Hypothalamus (tissue), 51 donors: ENCODE data around the gene PCBD2.
"Not testable (repeated sequence)": the region's sequence is repeated elsewhere in the genome, so short reads cannot be mapped to it uniquely, and the experiment has no call there.

Experiments used
- DNase-seq, 51 donors: peaks; one replicate each; lab custom pipeline; 2025; lab: John Stamatoyannopoulos, UW

Gene PCBD2

DNA sequence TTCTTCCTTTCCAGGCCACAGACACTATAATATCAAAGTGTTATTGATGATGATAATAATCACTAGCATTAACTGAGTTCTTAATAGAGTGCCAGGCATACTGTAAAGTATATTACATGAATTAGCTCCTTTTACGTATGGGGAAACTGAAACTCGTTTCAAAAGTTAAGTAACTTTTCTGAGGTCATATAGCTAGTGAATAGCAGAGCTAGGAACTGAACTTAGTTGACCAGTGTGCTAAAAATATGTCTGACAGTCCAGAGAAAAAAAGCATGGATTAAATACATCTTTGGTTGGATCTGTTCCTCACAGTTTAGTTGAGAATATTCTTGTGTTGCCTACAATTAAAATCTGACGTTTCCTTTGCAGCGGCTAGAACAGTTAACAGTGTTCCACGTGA lies 44.4 kb downstream of the PCBD2 start:
- no peak for DNase-seq

- DNase-seq = no peak
Observed at GRCh38 chr5:134957920-134958608, 53.1 kb downstream of the PCBD2 start.

GRCh38 chr5:134958755-134959154 lies 53.8 kb downstream of the PCBD2 start:
- no peak for DNase-seq

- DNase-seq = no peak
Observed at GRCh38 chr5:134963098-134963497, 58.2 kb downstream of the PCBD2 start.

DNA sequence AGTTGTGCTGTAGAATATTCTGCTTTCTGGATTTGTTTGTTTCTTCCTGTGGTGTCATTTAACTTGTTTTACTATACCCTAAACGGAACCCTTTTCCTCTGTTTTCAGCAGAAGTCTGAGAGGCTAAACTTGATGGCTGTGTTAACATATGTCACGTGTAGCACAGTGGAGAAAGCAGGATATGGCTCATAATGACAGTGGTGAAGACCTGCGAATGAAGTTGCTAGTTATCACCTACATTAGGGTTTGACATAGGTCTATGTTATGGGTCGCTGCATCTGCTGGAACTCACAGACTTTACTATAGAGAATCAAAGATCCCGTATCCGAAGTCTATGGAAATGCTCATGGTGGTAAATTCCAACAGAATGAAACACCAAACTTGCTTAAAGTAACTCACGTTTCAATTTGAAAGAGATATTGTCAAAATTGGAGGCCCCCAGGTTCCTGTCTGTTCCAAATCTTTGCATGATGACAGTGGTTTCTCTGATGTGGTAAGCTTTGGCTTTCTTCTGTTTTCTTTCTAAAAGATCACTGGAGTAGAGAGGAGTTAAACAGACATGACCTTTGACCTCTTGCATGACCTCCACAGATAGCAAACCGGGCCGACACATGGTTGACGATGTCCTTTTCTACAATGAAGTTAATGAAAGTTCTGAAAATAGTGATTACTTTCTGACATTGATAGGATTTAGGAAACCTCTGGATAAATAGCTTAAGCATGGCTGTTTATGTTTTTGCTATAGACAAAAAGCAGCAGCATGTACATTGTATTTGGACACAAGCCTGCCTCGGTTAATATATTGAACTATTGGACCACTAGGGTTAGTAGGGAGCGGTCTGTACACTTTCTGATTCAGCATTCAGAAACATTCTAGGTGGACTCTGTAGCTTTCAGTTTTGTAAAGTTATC lies 59.7 kb downstream of the PCBD2 start:
- DNase-seq = no peak

DNA sequence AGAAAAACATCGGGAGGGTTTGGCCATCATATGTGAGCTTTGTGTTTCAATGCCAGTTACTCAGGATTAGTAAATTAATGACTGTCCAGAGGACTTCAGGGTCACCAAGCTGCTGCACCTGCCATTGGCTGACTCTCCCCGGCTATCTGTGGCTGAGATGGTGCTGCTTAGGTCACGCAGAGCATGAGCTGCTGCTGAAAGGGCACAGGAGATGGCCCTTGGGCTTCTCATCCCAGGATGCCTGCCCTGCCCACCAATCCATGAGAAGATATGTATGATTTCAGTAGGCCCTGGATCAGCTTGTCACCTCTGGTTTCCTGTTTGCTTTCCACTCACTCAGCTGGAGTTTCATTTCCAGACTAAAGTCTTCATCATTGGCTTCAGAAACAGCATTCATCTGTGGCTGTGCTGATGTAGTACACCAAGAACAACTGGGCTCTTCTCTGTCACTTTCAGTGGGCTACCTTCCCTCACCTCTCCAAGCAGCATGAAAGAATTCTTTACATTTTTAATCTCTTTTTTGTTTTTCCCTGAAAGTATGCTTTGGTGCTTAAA lies 60.4 kb downstream of the PCBD2 start:
- no peak for DNase-seq

DNA sequence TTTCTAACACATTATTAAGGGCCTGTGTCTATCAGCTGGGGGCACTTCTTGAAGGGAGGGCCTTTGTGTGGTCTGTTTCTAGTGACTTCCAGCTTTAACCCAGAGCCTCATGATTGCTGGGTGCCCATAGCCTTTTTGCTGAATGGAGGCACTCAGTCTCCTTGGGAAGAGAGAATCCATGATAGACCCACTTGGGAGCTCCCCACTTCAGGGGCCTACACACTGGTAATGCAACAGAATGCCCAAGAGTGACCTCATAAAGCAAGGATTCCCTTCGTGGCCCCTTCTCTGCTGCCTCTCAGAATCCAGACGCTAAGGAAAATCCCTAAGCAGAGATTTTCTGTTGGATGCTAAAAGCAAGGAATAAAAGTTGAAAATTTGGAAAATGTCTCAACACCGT lies 62.7 kb downstream of the PCBD2 start, which contains the start of gene CATSPER3:
Gene CATSPER3, plus strand, starts transcription at position 301 of the 400 bp plus-strand sequence. Its CDS starts 85 bp downstream, at position 386.
- no peak for DNase-seq

DNA sequence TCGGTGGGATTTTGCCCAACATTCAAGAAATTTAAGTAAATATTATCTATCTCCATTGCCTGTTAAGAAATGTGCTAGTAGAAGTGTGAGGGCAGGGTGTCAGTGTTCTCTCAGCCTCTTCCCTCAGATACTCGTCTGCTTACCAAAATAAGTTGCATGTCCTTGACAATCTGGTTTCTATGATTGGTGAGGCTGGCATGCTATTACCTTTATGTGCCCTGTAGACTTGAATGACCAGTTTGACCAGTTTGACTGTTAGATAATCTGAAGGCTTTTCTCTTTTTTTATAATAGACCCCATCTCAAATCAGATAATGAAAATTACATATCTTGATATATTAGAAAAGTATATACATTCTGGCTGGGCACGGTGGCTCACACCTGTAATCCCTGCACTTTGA lies 63.1 kb downstream of the PCBD2 start:
- no peak for DNase-seq

- DNase-seq = no peak
Observed at GRCh38 chr5:134969166-134969565, 64.2 kb downstream of the PCBD2 start.

DNA sequence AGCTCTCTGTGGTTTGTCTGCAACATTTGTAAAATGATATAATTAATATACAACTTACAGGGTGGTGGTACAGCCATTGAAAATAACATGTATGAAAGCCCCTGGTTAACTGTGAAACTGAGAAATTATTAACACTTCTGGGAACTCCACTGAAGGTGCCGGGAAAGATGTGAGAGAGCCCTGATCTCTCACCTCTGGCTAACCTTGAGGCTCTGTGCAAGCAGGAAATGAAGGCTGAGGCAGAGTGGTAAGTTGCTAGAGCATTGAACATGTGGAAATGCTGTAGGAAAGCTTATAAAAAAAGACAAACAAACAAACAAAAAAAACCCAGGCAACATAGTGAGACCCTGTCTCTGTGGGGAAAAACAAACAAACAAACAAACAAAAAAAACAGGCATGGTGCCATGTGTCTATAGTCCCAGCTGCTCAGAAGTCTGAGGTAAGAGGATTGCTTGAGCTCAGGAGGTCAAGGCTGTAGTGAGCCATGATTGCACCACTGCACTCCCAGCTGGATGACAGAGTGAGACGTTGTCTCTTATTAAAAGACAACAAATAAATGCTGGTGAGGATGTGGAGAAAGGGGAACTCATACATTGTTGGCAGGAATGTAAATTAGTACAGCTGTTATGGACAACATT lies 70.3 kb downstream of the PCBD2 start:
- no peak for DNase-seq

DNA sequence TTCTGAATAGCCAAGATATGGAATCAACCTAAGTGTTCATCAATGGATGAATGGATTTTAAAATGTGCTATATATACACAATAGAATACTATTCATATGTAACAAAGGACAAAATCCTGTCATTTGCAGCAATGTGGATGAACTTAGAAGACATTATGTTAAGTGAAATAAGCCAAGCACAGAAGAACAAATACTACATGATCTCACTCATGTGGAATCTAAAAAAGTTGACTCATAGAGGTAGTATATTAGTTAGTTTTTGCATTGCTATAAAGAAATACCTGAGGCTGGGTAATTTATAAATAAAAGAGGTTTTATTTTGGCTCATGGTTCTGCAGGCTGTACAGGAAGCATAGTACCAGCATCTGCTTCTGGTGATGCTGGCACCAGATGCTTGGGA lies 70.9 kb downstream of the PCBD2 start:
- no peak for DNase-seq

- no peak for DNase-seq
Observed at GRCh38 chr5:134976841-134977240, 71.9 kb downstream of the PCBD2 start.

DNA sequence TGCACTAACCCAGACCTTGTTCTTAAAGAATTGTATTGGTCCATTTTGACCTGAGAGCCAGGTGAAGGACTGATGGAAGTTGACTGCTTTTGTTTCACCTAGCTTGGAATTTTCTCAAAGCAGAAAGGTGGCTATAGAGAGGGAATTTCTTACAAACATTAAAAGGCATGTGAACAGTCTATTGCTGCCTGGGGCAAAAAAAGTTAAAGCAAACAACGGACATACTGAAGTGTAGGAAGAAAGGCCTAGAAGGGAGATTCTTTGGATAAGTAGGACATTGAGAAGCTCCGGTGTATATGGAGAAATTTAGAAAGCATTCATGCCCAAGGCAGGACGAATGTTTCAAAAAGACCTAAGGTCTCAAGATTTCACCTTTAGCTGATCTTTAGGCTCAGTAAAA lies 74.5 kb downstream of the PCBD2 start:
- no peak for DNase-seq

DNA sequence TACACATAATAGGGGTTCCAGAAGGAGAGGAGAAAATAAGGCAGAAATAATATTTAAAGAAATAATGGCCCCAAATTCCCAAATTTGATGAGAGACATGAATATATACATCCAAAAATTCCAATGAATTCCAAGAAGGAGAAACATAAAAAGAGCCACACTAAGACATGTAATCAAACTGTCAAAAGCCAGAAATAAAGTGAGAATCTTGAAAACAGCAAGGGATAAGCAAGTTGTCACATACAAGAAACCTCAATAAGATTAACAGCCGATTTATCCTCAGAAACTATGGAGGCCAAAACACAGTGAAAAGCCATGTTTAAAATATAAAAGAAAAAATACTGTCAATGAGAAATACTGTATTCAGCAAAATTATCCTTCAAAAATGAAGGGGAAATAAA lies 77.3 kb downstream of the PCBD2 start:
- DNase-seq = no peak

GRCh38 chr5:134989266-134989830 lies 84.4 kb downstream of the PCBD2 start:
- DNase-seq = no peak

- DNase-seq = not testable (repeated sequence)
Observed at GRCh38 chr5:134990183-134990582, 85.3 kb downstream of the PCBD2 start.

DNA sequence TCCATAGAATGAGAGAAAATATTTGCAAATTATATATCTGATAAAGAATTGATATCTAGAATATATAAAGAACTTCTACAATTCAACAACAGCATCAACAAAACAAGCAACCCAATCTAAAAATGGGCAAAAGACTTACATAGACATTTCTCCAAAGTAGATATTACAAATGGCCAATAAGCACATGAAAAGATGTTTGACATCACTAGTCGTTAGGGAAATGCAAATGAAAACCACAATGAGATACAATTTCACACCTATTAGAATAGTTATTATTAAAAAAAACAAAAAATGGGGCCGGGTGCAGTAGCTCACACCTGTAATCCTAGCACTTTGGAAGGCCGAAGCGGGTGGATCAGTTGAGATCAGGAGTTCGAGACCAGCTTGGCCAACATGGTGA lies 87.2 kb downstream of the PCBD2 start:
- DNase-seq = no peak

GRCh38 chr5:134993161-134993560 lies 88.2 kb downstream of the PCBD2 start:
- no peak for DNase-seq

DNA sequence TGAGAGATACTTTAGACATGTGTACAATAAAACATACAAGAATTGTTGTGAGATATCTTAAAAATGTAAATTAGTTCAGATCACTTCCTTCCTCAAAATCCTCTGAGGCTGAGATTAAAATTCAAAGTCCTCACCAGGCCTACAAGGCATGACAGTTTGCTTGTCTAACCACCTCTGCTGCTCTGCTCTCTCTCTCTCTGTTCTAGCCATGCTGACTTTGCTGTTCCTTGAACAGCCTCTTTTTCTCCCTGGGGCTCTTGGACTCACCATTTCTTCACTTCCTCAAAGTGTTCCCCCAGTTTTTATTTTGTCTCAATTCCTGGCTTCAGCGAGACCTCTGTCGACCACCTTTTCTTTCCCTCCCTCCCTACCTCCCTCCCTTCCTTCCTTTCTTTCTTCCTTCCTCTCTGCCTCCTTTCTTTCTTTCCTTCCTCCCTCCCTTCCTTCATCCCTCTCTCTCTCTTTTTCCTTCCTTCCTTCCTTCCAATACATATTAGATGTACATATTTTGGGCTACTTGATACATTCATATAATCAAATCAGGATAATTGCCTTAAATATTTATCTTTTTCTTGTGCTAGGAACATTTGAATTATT lies 89.7 kb downstream of the PCBD2 start:
- DNase-seq = no peak

- DNase-seq = no peak
Observed at GRCh38 chr5:134995850-134996402, 91.0 kb downstream of the PCBD2 start.
